Left lung (tissue), 10 donors: ENCODE data around the gene MAGEA6. TPM values are rescaled to one million over a fixed set of nuclear protein-coding genes. Genes with fewer than 3 reads are reported as not detected.
"Not testable (repeated sequence)": the region's sequence is repeated elsewhere in the genome, so short reads cannot be mapped to it uniquely, and the experiment has no call there.

Source experiments
- ATAC-seq: fragments of 200-7000 bp; cut with Tn5 transposase; one replicate; pipeline ENCODE4 v1.9.1; 2020; ENCODE audit warnings: moderate library complexity
- DNase-seq, 4 donors: peaks; one replicate each; pipeline ENCODE4 v3.0.0-alpha.2; 2013 to 2020
- H3K27ac ChIP-seq, 2 donors: fragments of 200-600 bp; sonication (generic) in 1 of 2; one replicate each; pipeline versions ENCODE4 v1.5.0 to v1.8.0; 2020 to 2021
- H3K27me3 ChIP-seq, 2 donors: fragments of 200-600 bp; sonication (generic) in 1 of 2; one replicate each; pipeline versions ENCODE4 v1.5.0 to v1.8.0; 2020 to 2021
- H3K36me3 ChIP-seq, 2 donors: fragments of 200-600 bp; sonication (generic) in 1 of 2; one replicate each; pipeline versions ENCODE4 v1.5.0 to v1.8.0; 2020 to 2021
- H3K4me1 ChIP-seq, 2 donors: fragments of 200-600 bp; one replicate each; pipeline ENCODE4 v1.8.0; 2021
- H3K4me3 ChIP-seq, 2 donors: fragments of 200-600 bp; sonication (generic) in 1 of 2; one replicate each; pipeline versions ENCODE4 v1.5.0 to v1.8.0; 2020 to 2021; ENCODE audit warnings: mild to moderate bottlenecking in 1 of 2
- H3K9me3 ChIP-seq, 2 donors: fragments of 200-600 bp; sonication (generic) in 1 of 2; one replicate each; pipeline versions ENCODE4 v1.5.0 to v1.8.0; 2020 to 2021
- intact Hi-C, 2 donors: fragments of 100-400 bp; cut with DNase I; formaldehyde crosslinking; loops; one replicate each; pipeline versions ENCODE4 v1.11.2 to v1.14.2; 2022
- polyA plus RNA-seq, 6 donors: library from polyadenylated mRNA; unstranded; fragments of 120-200 nt; gene quantifications; one replicate each; pipeline ENCODE4 v1.2.1, GENCODE V29; 2013; ENCODE audit not compliant: insufficient read length in 6 of 6
- total RNA-seq, 2 donors: library from RNA; stranded (reverse); fragmentation: NEBNext Ultra II Directional; extraction: Animal tissue kit (Norgen Biotek cat#: 25700); gene quantifications; one replicate each; pipeline ENCODE4 v1.2.1, GENCODE V29; 2021
- TF ChIP-seq, protein P1 (sequence below), 2 donors: fragments of 200-600 bp; sonication (generic) in 1 of 2; IDR thresholded peaks; one replicate each; pipeline versions ENCODE4 v1.5.0 to v1.8.0; 2021; ENCODE audit warnings: antibody characterized with exemption in 2 of 2
- donor health status: DM: no; HTN: yes; CAD: no.
- donor health status: DM: no; HTN: no; CAD: no.

MAGEA6 gene
- total and polyA plus RNA-seq, 8 donors: not detected

DNA sequence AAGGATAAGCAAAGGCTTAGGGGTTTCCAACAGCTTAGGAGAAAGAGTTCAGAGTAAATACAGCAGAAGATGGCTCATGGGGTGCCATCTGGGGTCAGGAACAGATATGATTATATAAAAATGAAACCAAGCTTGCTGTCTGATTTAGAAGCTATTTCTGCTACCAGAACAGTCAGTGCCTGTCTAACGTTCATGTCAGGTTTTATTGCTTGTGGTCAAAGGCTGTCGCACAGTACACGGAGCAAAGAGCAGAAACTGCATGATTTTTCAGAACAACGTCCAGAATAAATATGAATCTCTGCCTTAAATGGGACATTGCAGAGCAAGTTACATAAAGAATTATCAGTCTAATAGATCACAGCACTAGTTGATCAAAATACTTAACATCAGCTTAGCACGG lies 43.7 kb upstream of the MAGEA6 start:
- intact Hi-C loops: no loop called here
- Histone ChIP-seq H3K27ac (no peak overlapping the region), H3K4me3 (no peak overlapping the region), H3K9me3 (no peaks in the 10 kb centered on the region), H3K36me3 (no peaks in the 10 kb centered on the region), H3K27me3 (no peaks in the 10 kb centered on the region), H3K4me1 (no peaks in the 10 kb centered on the region)
- DNase-seq (no peak), ATAC-seq (no peak)
- TF ChIP-seq, protein P1, sequence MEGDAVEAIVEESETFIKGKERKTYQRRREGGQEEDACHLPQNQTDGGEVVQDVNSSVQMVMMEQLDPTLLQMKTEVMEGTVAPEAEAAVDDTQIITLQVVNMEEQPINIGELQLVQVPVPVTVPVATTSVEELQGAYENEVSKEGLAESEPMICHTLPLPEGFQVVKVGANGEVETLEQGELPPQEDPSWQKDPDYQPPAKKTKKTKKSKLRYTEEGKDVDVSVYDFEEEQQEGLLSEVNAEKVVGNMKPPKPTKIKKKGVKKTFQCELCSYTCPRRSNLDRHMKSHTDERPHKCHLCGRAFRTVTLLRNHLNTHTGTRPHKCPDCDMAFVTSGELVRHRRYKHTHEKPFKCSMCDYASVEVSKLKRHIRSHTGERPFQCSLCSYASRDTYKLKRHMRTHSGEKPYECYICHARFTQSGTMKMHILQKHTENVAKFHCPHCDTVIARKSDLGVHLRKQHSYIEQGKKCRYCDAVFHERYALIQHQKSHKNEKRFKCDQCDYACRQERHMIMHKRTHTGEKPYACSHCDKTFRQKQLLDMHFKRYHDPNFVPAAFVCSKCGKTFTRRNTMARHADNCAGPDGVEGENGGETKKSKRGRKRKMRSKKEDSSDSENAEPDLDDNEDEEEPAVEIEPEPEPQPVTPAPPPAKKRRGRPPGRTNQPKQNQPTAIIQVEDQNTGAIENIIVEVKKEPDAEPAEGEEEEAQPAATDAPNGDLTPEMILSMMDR (IDR thresholded peaks at IDR 0.05): no peak

DNA sequence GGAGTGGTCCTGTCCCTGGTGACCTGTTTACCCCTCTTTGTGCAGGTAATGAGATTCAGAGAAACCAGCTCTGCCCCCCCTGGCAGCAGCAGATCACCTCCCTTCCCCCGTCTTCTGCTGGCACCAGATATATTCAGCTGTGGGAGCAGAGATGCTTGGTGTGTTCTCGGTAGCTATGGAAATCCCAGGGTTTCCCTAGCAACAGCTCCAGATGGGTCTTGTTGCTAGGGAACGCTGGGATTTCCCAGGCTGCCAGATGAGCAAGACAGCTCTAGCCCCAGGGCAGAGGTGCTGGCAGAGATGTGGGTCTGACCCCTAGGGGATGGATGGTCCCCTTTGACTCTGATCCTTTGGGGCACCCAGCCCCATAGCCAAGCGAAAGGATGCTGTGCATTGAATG lies 40.9 kb upstream of the MAGEA6 start:
- no peaks in the 10 kb centered on the region for H3K4me1 ChIP-seq
- H3K27me3 ChIP-seq: no peaks in the 10 kb centered on the region
- DNase-seq (no peak), ATAC-seq (no peak)
- H3K4me3 ChIP-seq: no peak overlapping the region
- no peaks in the 10 kb centered on the region for H3K36me3 ChIP-seq
- no peaks in the 10 kb centered on the region for H3K9me3 ChIP-seq
- H3K27ac ChIP-seq: no peak overlapping the region
- TF ChIP-seq, protein P1 (IDR thresholded peaks at IDR 0.05): no peak
- intact Hi-C loops: no loop called here

DNA sequence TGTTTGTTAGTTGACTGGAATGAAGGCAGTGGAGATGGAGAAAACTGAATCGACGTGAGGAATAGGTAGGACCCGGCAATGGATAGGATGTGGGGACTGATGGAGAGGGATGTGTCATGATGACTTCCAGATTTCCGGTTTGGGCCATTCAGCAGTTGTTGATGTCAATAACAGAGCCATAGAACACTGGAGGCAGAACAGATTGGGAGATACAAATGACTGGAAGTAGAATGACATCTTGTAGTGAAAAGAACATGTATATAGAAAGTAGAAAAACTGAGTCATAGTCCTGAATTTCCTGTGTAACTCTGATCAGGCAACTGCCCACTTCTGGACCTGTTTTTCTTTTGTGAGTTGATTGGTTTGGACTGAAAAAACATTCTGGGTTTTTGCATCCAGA lies 36.5 kb upstream of the MAGEA6 start:
- H3K36me3 ChIP-seq: no peaks in the 10 kb centered on the region
- DNase-seq (no peak), ATAC-seq (no peak)
- no peak overlapping the region for H3K27ac ChIP-seq
- no peaks in the 10 kb centered on the region for H3K27me3 ChIP-seq
- H3K4me3 ChIP-seq: no peak overlapping the region
- no peaks in the 10 kb centered on the region for H3K9me3 ChIP-seq
- no peaks in the 10 kb centered on the region for H3K4me1 ChIP-seq
- intact Hi-C loops: no loop called here
- TF ChIP-seq, protein P1 (IDR thresholded peaks at IDR 0.05): no peak

DNA sequence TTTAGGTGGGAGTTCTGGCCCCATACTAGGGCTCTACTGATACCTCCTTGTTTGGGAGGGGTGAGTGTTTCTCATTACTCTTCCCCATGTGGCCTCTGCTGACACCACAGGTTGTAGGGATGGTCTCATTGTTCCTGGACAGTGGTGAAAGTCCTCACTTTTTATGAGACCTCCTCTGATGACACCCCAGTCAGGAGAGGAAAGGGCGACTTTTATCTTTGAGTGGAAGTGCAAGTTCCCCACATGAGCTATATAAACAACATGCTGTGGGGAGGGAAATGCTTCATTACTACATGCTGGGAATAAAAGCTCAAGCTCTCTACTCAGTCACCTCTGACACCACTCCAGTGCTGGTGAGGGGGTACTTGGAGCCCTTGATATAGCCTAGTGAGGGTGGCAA lies 29.5 kb upstream of the MAGEA6 start:
- TF ChIP-seq, protein P1 (IDR thresholded peaks at IDR 0.05): no peak
- H3K9me3 ChIP-seq: no peaks in the 10 kb centered on the region
- no peaks in the 10 kb centered on the region for H3K27me3 ChIP-seq
- H3K4me1 ChIP-seq: no peaks in the 10 kb centered on the region
- H3K36me3 ChIP-seq: no peaks in the 10 kb centered on the region
- intact Hi-C loops: no loop called here
- DNase-seq (no peak), ATAC-seq (no peak)
- no peak overlapping the region for H3K4me3 ChIP-seq
- H3K27ac ChIP-seq: no peak overlapping the region

DNA sequence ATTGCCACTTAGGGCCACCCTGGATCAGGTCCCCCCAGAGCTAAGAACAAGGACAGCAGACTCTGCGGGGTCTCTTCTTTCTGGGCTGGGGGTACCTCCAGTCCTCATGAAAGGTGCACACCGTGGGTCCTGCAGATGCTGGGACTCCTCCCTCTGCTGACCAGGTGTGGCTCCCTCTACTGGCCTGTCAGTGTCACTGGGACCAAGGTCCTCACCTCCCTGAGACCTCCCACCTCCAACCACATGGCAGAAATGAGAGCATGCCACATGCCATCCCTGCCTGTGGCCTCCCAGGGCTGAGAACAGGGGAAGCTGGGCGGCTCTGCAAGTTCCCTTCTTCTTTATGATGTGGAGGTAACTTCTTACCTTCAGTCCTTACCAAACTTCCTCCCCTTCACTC lies 17.6 kb upstream of the MAGEA6 start:
- DNase-seq, H3K4me3 ChIP-seq, H3K9me3 ChIP-seq, intact Hi-C loops, ATAC-seq, H3K4me1 ChIP-seq, H3K27me3 ChIP-seq, H3K27ac ChIP-seq, H3K36me3 ChIP-seq: not testable (repeated sequence)

DNA sequence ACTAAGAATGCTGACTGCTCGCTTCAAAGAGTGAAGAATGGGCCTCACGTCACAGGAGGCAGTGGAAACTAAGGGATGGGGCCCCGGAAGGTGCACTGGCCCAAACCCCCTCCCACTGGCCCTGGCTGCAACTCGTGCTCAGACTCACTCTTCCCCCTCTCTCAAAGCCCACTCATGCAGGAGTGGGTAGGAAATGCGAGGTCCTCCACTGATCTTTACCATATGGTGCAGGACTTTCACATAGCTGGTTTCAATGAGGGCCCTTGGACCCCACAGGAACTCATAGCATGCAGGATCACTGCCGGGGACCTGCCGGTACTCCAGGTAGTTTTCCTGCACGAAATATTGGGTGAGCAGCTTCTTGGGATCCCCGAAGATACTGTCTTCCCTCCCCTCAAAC lies 2.9 kb downstream of the MAGEA6 start:
- intact Hi-C loops, H3K27me3 ChIP-seq, H3K4me1 ChIP-seq, H3K36me3 ChIP-seq, H3K27ac ChIP-seq, H3K4me3 ChIP-seq, H3K9me3 ChIP-seq, ATAC-seq, DNase-seq: not testable (repeated sequence)

DNA sequence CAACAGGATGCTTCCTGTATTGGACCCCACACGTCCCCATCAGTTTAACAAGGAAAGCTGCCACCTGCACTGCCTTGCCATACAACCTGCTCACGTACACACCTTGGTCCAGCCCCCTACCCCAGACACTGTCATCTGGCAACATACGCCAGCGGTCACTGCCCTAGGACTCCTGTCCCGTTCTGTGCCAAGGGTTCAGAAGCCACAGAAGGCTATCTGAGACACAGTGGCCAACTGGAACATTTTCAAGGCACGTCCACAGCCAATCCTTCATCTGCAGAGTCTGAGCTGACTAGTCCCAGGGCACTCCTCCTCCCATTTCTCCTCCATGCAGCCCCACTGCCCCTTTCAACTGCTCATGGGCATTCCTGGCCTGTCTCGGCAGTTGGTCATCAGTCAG lies 7.9 kb downstream of the MAGEA6 start:
- H3K27me3 ChIP-seq, intact Hi-C loops, ATAC-seq: not testable (repeated sequence)

DNA sequence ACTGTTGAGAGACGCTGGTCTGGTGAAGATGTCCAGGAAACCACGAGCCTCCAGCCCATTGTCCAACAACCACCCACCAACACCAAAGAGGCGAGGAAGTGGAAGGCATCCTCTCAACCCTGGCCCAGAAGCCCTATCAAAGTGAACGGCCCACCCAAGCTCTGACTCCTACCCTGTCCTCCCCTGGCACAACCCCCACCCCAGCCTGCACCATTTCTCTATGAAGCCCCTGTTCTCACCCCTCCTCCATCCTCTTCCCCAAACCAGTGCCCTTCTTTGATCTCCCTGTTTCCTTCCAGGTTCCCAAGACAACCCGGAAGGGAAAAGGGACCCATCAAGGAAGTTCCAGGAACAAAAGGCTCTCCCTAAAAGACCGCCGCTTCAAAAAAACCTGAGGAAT lies 9.9 kb downstream of the MAGEA6 start:
- H3K36me3 ChIP-seq, H3K27ac ChIP-seq, H3K9me3 ChIP-seq, ATAC-seq, H3K4me3 ChIP-seq, H3K4me1 ChIP-seq, DNase-seq, H3K27me3 ChIP-seq, intact Hi-C loops: not testable (repeated sequence)

More for the DNA sequence above, 7.9 kb downstream of the MAGEA6 start:
- not testable (repeated sequence) for H3K4me3 ChIP-seq, H3K27ac ChIP-seq, H3K9me3 ChIP-seq, DNase-seq, H3K36me3 ChIP-seq, H3K4me1 ChIP-seq

DNA sequence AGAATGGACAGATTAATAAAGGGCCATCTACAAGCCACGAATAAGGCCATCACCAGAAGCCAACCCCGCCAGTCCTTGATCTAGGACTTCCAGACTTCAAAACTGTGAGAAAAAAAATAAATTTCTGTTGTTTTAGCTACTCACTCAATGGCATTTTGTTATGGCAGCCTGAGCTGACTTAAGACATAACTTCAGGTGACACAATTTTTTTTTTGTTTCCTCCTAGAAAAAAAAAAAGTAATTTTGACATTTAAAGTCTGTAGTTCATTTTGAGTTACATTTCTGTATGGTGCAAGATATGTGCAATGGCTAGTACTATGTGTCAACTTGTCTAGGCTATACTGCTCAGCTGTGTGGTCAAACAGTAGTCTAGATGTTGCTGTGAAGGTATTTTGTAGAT lies 10.6 kb downstream of the MAGEA6 start, which contains the start of gene CSAG3:
Gene CSAG3 (plus strand): TSS at position 301 of the 400 bp plus-strand sequence.
- H3K9me3 ChIP-seq, H3K36me3 ChIP-seq, ATAC-seq, H3K4me1 ChIP-seq, H3K27ac ChIP-seq, H3K27me3 ChIP-seq, H3K4me3 ChIP-seq, intact Hi-C loops, DNase-seq: not testable (repeated sequence)

DNA sequence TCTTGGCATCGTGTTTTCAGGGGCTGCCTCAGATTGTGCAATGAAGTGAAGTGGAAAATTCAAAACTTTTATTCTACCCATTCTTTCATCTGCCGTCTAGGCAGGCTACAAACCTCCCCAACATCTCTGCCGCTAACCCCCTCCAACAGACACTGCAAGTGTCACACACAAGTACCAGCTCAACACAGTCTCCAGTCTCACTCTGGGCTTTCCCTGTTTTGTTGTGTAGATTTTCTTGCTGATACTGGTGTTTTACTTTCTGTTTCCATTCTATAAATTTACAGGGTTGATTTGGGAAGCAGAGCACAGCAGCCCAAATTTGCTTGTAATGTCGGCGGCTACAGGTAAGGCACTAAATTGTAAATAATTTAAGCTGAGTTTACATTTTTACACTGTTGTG lies 14.6 kb downstream of the MAGEA6 start:
- H3K4me3 ChIP-seq, H3K9me3 ChIP-seq, H3K4me1 ChIP-seq, H3K36me3 ChIP-seq, intact Hi-C loops, H3K27ac ChIP-seq, H3K27me3 ChIP-seq, DNase-seq, ATAC-seq: not testable (repeated sequence)
